Measurements from ENCODE around the gene SLC25A25. TPM values are rescaled to one million over a fixed set of nuclear protein-coding genes. Genes with fewer than 3 reads are reported as not detected.

SLC25A25 gene
- total RNA-seq, 1 donor from 2014 or later, result 8.5 TPM

- H3K4me2 ChIP-seq, result no peak overlapping the region
- no peaks in the 10 kb centered on the region for H3K79me2 ChIP-seq (ENCODE audit: low read depth)
- peaks cover 18% of the 10 kb centered on the region for H3K4me1 ChIP-seq
- H3K9ac ChIP-seq, result no peak overlapping the region
- H3K9me3 Mint-ChIP-seq, result no peaks in the 10 kb centered on the region
- no peak for DNase-seq (ENCODE audit: low spot score)
- no peaks in the 10 kb centered on the region for H3K36me3 ChIP-seq
- no peak overlapping the region for H2AFZ ChIP-seq (replicated peaks)
- H3K4me1 Mint-ChIP-seq, result peaks cover 28% of the 10 kb centered on the region
- H3K27me3 ChIP-seq, result no peaks in the 10 kb centered on the region
- H3K27me3 Mint-ChIP-seq (ENCODE audit: insufficient read depth, low read depth), result peaks cover 7% of the 10 kb centered on the region
- H4K20me1 ChIP-seq (ENCODE audit: low read depth), result no peaks in the 10 kb centered on the region
- peaks cover 18% of the 10 kb centered on the region for H3F3A ChIP-seq (ENCODE audit: low read depth)
- H3K27ac ChIP-seq, result no peak overlapping the region
- H3K4me3 Mint-ChIP-seq, result no peak overlapping the region
- no peak for TF ChIP-seq EZH2phosphoT487 (IDR thresholded peaks at IDR 0.05)
- no peak for TF ChIP-seq CTCF (IDR thresholded peaks at IDR 0.05)
- no peak for TF ChIP-seq EZH2 (IDR thresholded peaks at IDR 0.05)
- no peaks in the 10 kb centered on the region for H3K9me3 ChIP-seq (ENCODE audit: low read depth)
- H3K27ac Mint-ChIP-seq, result no peak overlapping the region
- H3K36me3 Mint-ChIP-seq, result no peaks in the 10 kb centered on the region
- no peak overlapping the region for H3K4me3 ChIP-seq
These were observed 15.9 kb upstream of the SLC25A25 start for GRCh38 chr9:128051932-128052709.

- H3K79me2 ChIP-seq (ENCODE audit: low read depth), result no peaks in the 10 kb centered on the region
- Mint-ChIP-seq H3K36me3 (no peaks in the 10 kb centered on the region), H3K27ac (no peak overlapping the region), H3K4me3 (no peak overlapping the region), H3K27me3 (ENCODE audit: insufficient read depth, low read depth) (peaks cover 4% of the 10 kb centered on the region), H3K9me3 (no peaks in the 10 kb centered on the region), H3K4me1 (peaks cover 39% of the 10 kb centered on the region)
- H3K4me3 ChIP-seq, result no peak overlapping the region
- H3K27ac ChIP-seq, result no peak overlapping the region
- H3K36me3 ChIP-seq, result no peaks in the 10 kb centered on the region
- H3K9ac ChIP-seq, result no peak overlapping the region
- peaks cover 30% of the 10 kb centered on the region for H3F3A ChIP-seq (ENCODE audit: low read depth)
- no peak overlapping the region for H3K4me2 ChIP-seq
- no peaks in the 10 kb centered on the region for H3K27me3 ChIP-seq
- TF ChIP-seq CTCF (IDR thresholded peaks at IDR 0.05), result no peak
- TF ChIP-seq EZH2phosphoT487 (IDR thresholded peaks at IDR 0.05), result no peak
- TF ChIP-seq EZH2 (IDR thresholded peaks at IDR 0.05), result no peak
- no peaks in the 10 kb centered on the region for H3K9me3 ChIP-seq (ENCODE audit: low read depth)
- no peak for DNase-seq (ENCODE audit: low spot score)
- H2AFZ ChIP-seq (replicated peaks), result no peak overlapping the region
- no peaks in the 10 kb centered on the region for H4K20me1 ChIP-seq (ENCODE audit: low read depth)
- peaks cover 25% of the 10 kb centered on the region for H3K4me1 ChIP-seq
These were observed 14.5 kb upstream of the SLC25A25 start for GRCh38 chr9:128053560-128053959.

- Histone ChIP-seq H3F3A (ENCODE audit: low read depth) (peaks cover 30% of the 10 kb centered on the region), H3K4me3 (no peak overlapping the region), H3K36me3 (no peaks in the 10 kb centered on the region), H3K27ac (no peak overlapping the region), H3K4me2 (no peak overlapping the region), H3K9me3 (ENCODE audit: low read depth) (no peaks in the 10 kb centered on the region), H3K27me3 (no peaks in the 10 kb centered on the region), H3K9ac (no peak overlapping the region), H4K20me1 (ENCODE audit: low read depth) (no peaks in the 10 kb centered on the region), H2AFZ (replicated peaks) (no peak overlapping the region), H3K4me1 (peaks cover 25% of the 10 kb centered on the region), H3K79me2 (ENCODE audit: low read depth) (no peaks in the 10 kb centered on the region)
- no peak for DNase-seq (ENCODE audit: low spot score)
- H3K4me1 Mint-ChIP-seq, result peaks cover 39% of the 10 kb centered on the region
- peaks cover 3% of the 10 kb centered on the region for H3K27me3 Mint-ChIP-seq (ENCODE audit: insufficient read depth, low read depth)
- H3K27ac Mint-ChIP-seq, result peak overlapping the region; percentile 51
- no peaks in the 10 kb centered on the region for H3K36me3 Mint-ChIP-seq
- TF ChIP-seq EZH2phosphoT487 (IDR thresholded peaks at IDR 0.05), result no peak
- no peak for TF ChIP-seq CTCF (IDR thresholded peaks at IDR 0.05)
- no peak for TF ChIP-seq EZH2 (IDR thresholded peaks at IDR 0.05)
- H3K9me3 Mint-ChIP-seq, result no peaks in the 10 kb centered on the region
- H3K4me3 Mint-ChIP-seq, result no peak overlapping the region
These were observed 13.9 kb upstream of the SLC25A25 start for GRCh38 chr9:128054087-128054486.
